Measurements from ENCODE around the gene HBEGF.

- TF ChIP-seq CTCF (IDR thresholded peaks at IDR 0.05; ENCODE audit: poor library complexity), result no peak
- no peak for TF ChIP-seq EZH2phosphoT487 (IDR thresholded peaks at IDR 0.05; ENCODE audit: low read depth, severe bottlenecking, unreplicated experiment)
- no peak for TF ChIP-seq EZH2 (IDR thresholded peaks at IDR 0.05; ENCODE audit: borderline replicate concordance)
Observed at GRCh38 chr5:140361901-140362300, 15.5 kb upstream of the HBEGF start.
